ENCODE measurements around the gene BLVRB.

GRCh38 chr19:40501599-40501998 lies 36.1 kb upstream of the BLVRB start:
- TF ChIP-seq CTCF (IDR thresholded peaks at IDR 0.05) (no peak), POLR2A (IDR thresholded peaks at IDR 0.05) (no peak)

Data from breast epithelium (tissue), 3 donors.